GM21723 (cell line): Measurements from ENCODE around the gene KCNAB2.

Experiments
- ATAC-seq: cut with Tn5 transposase; IDR thresholded peaks from one replicate; pipeline ENCODE4 v1.9.1; 2021; ENCODE audit warnings: mild to moderate bottlenecking, moderate library complexity; ENCODE audit not compliant: unreplicated experiment

KCNAB2 gene

DNA sequence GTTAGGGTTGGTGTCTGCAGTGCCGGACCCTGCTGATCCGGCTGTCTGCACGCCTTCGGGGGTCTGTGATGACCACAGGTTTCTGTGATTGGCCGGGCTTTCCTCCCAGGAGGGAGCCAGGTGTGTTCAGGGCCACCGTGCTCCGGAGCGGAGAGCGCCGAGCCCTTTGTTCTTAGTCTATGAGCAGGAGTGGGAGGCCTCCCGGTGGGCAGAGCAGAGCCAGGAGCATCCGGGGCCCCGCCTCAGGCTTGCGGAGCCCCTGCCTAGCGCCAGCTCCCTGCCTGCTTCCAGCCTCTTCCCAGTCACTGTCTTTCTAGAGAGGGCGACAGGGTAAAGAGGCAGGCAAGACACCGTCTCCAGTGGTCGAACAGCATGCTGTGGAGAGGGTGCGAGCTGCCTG is 31.8 kb downstream of the KCNAB2 start:
- ATAC-seq, result no peak

DNA sequence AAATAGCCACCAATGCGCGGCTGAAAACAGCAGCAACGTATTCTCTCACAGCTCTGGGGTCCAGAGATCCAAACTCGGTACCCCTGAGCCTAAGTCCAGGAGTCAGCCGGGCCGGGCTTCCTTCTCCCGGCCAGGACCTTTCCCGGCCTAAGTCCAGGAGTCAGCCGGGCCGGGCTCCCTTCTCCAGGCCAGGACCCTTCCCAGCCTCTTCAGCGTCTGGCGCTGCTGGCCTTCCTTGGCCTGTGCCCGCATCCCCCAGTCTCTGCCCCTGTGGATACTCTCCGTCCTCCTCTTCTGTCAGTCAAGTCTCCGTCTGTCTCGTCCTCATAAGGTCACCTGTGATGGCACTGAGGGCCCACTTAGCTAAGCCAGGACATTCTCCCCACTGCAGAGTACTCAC is 32.2 kb downstream of the KCNAB2 start:
- ATAC-seq, result no peak

DNA sequence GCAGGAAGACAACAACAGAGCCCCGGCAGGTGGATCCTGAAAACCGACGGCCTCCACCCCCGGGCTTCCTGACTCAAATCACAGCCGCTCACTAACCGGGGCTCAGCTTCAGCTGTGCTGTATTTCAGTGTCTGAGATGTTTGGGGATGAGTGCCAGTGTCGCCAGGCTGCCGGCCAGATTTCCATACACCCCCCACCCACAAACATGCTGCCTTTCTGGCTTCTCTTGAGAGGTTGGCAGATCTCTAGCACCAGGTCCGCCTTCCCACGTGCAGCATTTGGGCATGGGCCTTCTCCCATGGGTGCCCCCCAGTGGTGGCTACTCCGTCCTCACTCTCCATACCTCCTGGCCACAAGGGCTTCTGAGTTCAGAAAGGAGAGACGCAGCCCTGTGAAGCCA is 34.8 kb downstream of the KCNAB2 start:
- ATAC-seq, result no peak

- ATAC-seq, result no peak
Observed at GRCh38 chr1:6081901-6082300, 36.2 kb downstream of the KCNAB2 start.

DNA sequence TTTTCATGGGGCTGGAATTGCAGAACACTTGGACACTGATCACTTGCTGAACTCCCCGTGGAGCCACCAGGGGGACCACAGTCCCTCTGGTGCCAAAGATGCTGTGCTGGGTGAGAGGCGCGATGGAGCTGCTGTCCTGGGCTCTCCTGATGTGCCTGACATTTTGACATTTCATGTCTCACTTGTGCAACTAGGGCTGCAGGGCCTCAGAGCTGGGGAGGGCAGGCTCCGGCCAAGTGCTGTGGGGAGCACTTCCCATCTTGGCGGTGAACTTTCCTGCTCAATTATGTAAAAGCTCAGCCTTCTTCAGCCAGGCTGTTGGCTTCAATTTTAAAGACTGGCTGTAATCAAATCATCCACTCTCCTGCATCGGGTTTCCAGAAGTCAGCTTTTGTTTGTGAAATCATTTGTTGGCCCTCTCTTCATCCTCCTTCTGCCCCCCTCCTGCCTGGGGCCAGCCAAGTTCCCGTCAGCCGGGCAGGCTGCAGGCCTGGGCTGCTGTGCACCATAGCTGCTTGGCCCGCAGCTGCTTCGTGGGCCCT is 36.8 kb downstream of the KCNAB2 start:
- no peak for ATAC-seq

DNA sequence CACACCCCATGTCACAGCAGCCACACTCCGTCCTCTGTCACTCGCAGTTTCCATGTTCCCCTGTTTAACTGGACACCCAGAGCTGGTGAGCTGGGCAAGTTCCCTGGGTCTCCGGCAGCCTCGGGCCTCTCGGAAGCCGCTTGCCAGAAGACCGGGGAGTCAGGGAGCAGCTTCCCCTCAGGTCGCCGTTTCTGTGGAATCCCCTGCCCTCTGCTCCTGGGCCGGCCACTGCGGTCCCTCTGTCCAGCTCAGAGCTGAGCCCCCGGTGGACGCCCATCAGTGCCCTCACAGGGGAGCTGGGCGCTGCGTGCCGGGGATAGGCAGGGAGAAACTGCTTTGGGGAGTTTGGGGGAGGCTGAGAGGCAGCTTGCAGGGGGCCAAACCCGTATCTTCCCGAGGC is 37.7 kb downstream of the KCNAB2 start:
- ATAC-seq, result no peak

- ATAC-seq, result no peak
Observed at GRCh38 chr1:6083801-6084446, 38.2 kb downstream of the KCNAB2 start.

- ATAC-seq, result no peak
Observed at GRCh38 chr1:6084781-6085495, 39.2 kb downstream of the KCNAB2 start.

- ATAC-seq, result no peak
Observed at GRCh38 chr1:6085666-6086065, 40.0 kb downstream of the KCNAB2 start.

DNA sequence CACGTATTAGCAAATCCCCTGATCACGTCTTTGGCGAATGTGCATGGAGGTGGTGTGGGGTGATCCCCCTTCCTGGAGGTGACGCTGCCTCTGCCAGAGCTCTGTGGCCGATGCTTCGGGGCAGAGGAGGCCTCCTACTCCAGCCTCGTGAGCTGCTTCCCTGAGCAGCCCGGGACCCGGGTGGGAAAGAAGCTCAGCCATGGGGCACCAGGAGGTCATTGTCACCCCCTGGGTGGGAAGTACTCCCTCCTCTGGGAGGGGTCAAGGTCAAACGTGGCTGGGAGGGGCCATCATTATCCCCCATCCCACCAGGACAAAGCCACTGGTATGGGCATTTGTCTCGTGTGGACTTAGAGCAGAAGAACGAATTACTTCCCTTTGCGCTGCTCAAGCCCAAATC is 40.7 kb downstream of the KCNAB2 start:
- ATAC-seq, result no peak

DNA sequence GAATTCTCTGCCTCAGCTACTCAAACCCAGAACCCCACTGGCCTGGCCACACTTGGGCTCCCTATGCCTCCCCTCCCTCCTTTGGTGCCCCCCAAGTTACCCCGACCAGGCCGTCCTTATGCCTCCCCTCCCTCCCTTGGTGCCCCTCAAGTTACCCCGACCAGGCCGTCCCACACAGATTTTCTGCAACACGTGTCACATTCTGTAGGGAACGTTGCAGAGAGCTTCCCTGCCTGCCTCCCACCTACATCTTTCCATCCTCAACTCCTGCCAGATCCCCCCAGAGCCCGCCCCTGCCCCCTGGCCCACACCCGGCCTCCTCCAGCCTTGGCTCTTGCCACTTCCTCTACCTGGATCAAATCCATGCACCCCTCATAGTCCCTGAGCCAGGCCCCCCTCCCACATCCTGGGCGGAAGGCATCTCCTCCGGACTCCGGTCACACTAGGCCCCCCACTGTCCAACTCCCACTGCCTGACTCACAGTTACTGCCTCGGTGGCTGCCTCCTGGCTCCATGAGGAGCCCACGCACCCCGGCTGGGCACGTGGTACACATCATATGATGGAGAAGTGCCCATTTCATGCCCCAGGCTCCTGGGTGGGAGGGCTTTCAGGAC is 41.2 kb downstream of the KCNAB2 start:
- ATAC-seq, result no peak

- ATAC-seq, result no peak
Observed at GRCh38 chr1:6087377-6087772, 41.7 kb downstream of the KCNAB2 start.

GRCh38 chr1:6087958-6088357 is 42.3 kb downstream of the KCNAB2 start:
- ATAC-seq, result no peak

DNA sequence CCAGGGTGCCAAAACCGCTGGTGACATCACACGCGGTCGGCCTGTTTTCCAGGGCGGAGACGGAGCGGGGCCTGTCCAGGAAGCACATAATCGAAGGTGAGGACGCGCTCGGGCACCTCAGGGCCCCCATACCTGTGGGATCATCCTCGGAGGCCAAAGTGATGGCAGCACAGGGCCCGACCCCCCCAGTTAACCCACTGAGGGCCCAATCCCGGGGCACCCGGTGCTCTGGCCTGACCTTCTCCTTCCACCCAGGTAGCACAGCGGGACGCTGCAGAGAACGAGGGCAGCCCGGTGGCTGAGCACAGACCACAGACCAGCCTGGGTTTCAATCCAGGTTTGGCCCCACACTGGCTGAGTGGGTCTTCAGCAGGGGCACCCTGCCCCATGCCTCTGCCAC is 43.3 kb downstream of the KCNAB2 start:
- no peak for ATAC-seq

GRCh38 chr1:6090288-6090687 is 44.6 kb downstream of the KCNAB2 start:
- no peak for ATAC-seq

DNA sequence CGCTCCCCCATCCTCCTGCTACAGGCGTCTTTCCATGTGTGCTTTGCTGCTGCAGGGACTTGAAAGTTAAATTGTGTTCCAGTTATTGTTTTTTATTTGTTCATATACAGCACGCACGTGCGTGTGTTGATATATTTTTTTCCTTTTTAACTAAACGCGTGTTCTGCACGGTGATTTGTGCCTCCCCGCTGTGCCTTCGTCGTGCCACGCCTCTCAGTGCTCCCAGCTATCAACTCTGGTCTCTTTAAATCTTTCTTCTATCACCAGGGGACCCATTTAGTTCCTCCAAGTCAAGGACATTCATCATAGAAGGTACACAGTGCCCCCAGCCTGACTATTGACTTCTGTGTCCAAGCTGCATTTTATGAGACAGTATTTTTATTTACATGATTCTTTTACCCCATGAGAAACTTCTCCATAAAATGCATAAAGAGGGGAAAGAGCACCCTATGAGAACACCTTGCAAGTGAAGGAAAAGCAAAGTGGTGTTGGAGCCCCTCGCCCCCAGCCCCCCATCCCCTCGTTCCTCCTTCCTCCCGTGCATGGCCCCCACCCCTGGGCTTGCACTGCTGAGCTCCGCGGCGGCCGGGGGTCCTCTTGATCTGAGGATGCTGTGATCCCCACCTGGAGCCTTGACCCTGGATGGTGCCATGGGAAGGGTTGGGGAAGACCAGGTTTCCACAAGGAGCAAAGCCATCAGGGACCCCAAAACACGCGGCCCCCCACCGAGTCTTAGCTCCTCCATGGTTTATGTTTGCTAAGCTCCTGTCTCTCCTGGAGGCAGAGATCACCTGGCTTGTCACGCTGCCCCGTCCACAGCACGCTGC is 45.5 kb downstream of the KCNAB2 start:
- no peak for ATAC-seq

DNA sequence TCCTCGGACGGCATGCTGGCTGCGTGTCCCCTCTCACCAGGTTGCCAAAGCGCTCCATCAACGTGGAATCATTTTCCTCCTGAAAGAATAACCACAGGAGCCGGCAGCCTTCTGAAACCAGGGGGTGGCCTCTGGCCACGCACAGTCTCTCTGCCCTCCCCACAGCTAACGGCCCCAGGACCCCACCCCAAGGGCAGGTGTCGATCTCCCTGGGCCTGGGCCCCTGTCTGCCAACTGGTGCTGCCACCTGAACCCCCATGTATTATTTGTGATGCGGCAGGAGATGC is 46.1 kb downstream of the KCNAB2 start:
- no peak for ATAC-seq

DNA sequence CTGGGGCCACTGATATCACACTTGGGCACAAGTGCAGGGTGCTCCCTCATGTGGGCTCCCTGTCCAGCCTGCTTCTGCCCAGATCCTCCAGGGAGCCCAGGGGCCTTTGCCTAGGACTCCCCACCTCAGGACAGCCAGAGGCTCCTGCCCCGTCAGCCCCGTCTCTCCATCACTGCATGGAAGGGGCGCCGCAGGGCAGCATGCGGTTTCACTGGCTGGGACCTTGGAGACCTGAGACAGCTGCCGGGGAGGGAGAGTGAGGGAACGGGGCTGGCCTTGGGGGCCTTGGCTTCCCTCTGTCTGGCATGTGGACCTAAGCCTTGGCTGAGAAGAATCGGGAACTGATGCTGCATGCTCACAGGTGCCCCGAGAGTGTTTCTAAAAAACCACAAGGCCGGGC is 46.5 kb downstream of the KCNAB2 start:
- ATAC-seq, result no peak

DNA sequence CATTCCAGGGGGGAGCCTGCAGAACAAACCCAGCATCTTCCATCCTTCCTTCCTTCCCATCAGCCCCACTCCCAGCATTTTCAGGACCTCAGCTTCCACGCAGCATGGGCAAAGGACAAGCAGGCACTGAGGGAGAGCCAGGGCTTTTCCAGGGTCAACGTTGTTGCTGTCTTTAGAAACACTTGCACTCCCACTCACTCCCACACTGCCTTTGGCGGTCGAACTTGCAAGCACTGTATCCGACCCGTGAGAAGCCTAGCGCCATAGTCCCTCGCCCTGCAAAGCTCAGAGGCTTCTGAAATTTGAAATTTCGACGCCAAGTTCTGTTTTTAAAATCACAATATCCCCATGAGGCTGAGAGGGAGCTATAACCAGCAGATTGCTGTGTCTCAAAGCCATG is 47.4 kb downstream of the KCNAB2 start:
- no peak for ATAC-seq

GRCh38 chr1:6093611-6094010 is 47.9 kb downstream of the KCNAB2 start:
- no peak for ATAC-seq

GRCh38 chr1:6094246-6094645 is 48.6 kb downstream of the KCNAB2 start:
- no peak for ATAC-seq
